GM10847 (cell line): ENCODE measurements around the gene PCDHB8.
"Not testable (repeated sequence)": the region's sequence is repeated elsewhere in the genome, so short reads cannot be mapped to it uniquely, and the experiment has no call there.

Experiments used
- POLR2A ChIP-seq: IDR thresholded peaks from 2 replicates; pipeline ENCODE4 v1.6.1; 2011; ENCODE audit not compliant: insufficient read length; ENCODE audit errors: extremely low read depth

PCDHB8 gene

DNA sequence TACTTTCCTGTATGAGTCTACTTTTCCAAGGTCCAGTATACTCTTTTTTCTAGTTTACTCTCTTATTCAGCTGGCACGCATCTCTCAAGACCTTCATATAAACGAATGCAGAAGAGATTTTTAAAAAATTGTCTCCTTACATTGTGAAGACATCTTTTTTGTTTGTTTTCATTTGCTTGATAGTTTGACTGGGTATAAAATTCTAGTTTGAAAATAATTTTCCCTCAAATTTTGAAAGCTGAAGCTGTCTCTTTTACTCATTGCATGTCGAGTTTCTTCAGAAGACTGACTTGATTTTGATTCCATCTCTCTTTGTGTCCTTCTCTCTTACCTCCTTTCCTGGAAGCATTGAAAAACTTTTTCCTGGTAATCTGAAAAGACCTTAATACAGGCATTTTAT, 18.8 kb downstream of the PCDHB8 start:
- TF ChIP-seq POLR2A, result no peak

DNA sequence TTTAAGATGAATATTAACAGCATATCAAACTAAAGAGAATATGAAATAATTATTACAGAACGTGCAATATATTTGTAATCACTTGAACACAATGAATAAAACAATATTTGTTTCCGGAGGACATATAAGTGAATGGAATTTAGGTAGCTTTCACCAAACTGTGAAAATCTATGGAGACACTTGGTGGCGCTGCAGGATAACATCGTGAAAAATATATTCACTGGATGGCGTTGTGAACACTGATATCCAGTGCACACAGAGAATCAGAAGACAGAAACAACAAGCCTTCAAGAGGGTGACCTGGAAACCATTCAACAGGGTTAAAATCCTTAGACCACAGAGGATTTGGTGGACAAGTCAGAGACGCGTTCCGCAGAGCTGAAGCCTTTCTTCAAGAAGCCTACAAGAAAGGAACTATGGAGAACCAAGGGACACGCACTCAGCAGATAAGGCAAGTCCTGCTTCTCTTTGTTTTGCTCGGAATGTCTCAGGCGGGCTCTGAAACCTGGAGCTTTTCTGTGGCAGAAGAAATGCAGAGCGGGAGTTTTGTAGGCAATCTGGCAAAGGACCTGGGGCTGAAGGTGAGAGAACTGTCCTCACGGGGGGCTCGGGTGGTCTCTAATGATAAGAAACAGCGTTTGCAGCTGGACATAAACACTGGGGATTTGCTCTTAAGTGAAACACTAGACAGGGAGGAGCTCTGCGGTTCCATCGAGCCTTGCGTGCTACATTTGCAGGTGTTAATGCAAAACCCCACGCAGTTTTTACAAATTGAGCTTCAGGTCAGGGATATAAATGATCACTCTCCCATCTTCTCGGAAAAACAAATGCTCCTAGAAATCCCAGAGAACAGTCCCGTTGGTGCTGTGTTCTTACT, 22.0 kb downstream of the PCDHB8 start, which contains the start of gene PCDHB11:
Gene PCDHB11, plus strand, starts transcription at position 269 of the 877 bp plus-strand sequence. Its CDS starts 148 bp downstream, at position 417.
- TF ChIP-seq POLR2A, result no peak

DNA sequence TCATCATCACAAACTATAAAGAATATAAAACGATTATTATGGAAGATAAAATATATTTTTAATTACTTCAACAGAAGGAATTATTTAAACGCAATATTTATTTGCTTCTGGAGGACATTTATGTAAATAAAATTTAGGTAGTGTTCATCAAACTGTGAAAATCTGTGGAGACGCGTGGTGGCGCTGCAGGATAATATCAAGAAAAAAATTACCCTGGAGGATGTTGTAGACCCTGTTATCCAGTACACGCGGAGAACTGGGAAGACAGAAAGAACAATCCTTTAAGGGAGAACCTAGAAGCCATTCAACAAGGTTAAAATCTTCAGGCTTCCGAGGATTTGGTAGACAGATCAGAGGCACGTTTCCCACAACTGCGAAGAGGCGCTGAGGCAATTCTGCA, 30.9 kb downstream of the PCDHB8 start, which contains the start of gene PCDHB12:
Gene PCDHB12, plus strand, starts transcription at position 242 of the 400 bp plus-strand sequence. CDS start 189 bp downstream, outside the sequence.
- TF ChIP-seq POLR2A, result no peak

DNA sequence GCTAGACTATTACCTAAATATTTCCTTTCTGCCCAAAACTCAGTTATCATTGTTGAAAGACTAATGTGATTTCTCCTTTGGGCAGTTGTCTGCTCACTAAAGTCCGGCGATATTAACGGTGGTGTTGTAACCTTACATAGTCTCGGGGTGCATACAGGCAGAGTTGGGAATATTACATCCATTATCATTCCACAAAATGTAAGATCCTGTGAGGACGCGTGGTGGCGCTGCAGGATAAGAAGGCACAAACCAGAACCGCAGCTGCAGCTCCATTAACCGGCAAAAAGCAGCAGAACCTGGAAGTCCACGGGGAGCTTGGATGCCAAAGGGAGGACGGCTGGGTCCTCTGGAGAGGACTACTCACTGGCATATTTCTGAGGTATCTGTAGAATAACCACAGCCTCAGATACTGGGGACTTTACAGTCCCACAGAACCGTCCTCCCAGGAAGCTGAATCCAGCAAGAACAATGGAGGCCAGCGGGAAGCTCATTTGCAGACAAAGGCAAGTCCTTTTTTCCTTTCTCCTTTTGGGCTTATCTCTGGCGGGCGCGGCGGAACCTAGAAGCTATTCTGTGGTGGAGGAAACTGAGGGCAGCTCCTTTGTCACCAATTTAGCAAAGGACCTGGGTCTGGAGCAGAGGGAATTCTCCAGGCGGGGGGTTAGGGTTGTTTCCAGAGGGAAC, 36.2 kb downstream of the PCDHB8 start, which contains the start of gene PCDHB13:
Gene PCDHB13, plus strand, starts transcription at position 264 of the 684 bp plus-strand sequence. Its CDS starts 205 bp downstream, at position 469.
- TF ChIP-seq POLR2A, result not testable (repeated sequence)

DNA sequence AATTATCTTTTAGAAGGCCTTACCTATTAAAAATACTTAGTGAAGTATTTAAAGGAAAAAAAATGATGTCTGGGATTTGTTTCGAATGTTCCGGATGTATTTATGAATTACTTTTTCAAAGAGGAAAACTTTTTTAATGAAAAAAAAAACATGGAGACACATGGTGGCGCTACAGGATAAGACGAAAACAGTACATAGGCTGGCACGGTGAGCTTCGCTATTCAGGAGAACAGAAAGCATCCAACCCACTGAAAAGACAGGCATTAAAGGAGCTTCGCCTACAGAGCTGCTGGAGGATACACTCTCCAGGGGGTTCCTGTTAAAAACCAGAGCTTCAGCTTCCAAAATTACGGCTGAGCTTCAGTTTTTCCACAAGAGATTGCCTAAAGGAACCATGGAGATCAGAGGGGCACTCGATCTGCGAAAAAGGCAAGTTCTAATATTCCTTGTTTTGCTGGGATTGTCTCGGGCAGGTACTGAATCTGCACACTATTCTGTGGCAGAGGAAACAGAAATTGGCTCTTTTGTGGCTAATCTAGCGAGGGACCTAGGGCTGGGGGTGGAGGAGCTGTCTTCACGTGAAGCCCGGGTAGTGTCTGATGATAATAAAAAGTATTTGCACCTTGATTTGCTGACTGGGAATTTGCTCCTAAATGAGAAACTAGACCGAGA, 45.7 kb downstream of the PCDHB8 start, which contains the start of gene PCDHB14:
Gene PCDHB14, plus strand, starts transcription at position 232 of the 672 bp plus-strand sequence. Its CDS starts 163 bp downstream, at position 395.
- no peak for TF ChIP-seq POLR2A
